A549 (cell line): ENCODE results near the gene GNG14. TPM values are rescaled to one million over a fixed set of nuclear protein-coding genes. Genes with fewer than 3 reads are reported as not detected.

Experiments
- ATAC-seq, 2 experiments: fragments of 200-7000 bp in 1 of 2; fragments of >200 bp in 1 of 2; cut with Nextera tagmentation in 1 of 2; cut with Tn5 transposase in 1 of 2; 3 replicates each; pipeline versions ENCODE4 v1.8.0 to v1.9.1; 2018 to 2020; ENCODE audit warnings: mild to moderate bottlenecking in 1 of 2, moderate library complexity in 1 of 2
- CTCF ChIA-PET: fragments of 300-600 bp; sonication (Branson Sonifier 250); formaldehyde crosslinking; extraction: SDS; loops from one replicate; lab custom pipeline; 2021; ENCODE audit warnings: antibody characterized with exemption, inconsistent platforms; lab: Yijun Ruan, JAX
- POLR2A ChIA-PET: fragments of 350-600 bp; formaldehyde crosslinking; extraction: SDS; loops from one replicate; lab custom pipeline; 2021; ENCODE audit warnings: antibody characterized with exemption, inconsistent platforms; lab: Yijun Ruan, JAX
- DNase-seq, 2 experiments: peaks; one replicate each; pipeline versions ENCODE4 v3.0.0 to v3.0.0-alpha.2; 2011 to 2016; ENCODE audit warnings: low read depth in 1 of 2, low spot score in 1 of 2
- FAIRE-seq: peaks from 2 replicates; lab custom pipeline; 2011; peaks lifted over from hg19 to GRCh38; lab: Jason Lieb, UNC
- H3K27ac ChIP-seq, 2 experiments: fragments of >200 bp; sonication (Bioruptor Twin); formaldehyde crosslinking; 3 replicates each; pipeline ENCODE4 v1.5.1; 2016 to 2017
- H3K4me1 ChIP-seq: fragments of >200 bp; sonication (Bioruptor Twin); formaldehyde crosslinking; 3 replicates; pipeline ENCODE4 v1.6.1; 2016
- H3K4me2 ChIP-seq: fragments of >200 bp; sonication (Bioruptor Twin); formaldehyde crosslinking; 3 replicates; pipeline ENCODE4 v1.6.1; 2016
- H3K4me3 ChIP-seq: fragments of >200 bp; sonication (Bioruptor Twin); formaldehyde crosslinking; 3 replicates; pipeline ENCODE4 v1.5.1; 2016
- H3K9me3 ChIP-seq: fragments of >200 bp; sonication (Bioruptor Twin); formaldehyde crosslinking; 3 replicates; pipeline ENCODE4 v1.6.1; 2016
- BHLHE40 ChIP-seq: IDR thresholded peaks from 2 replicates; pipeline ENCODE4 v1.6.1; 2012; ENCODE audit warnings: low read depth, low read length, inconsistent platforms
- CBX2 ChIP-seq: fragments of 200-600 bp; sonication (generic); IDR thresholded peaks from 2 replicates; pipeline ENCODE4 v1.6.1; 2016; ENCODE audit warnings: low read depth, mild to moderate bottlenecking, borderline replicate concordance
- CBX8 ChIP-seq: fragments of 200-600 bp; sonication (generic); IDR thresholded peaks from 2 replicates; pipeline ENCODE4 v1.6.1; 2016
- CEBPB ChIP-seq, 2 experiments: fragments of >200 bp in 1 of 2; sonication (Bioruptor Twin) in 1 of 2; formaldehyde crosslinking in 1 of 2; IDR thresholded peaks; 2 replicates each; pipeline ENCODE4 v1.6.1; 2012 to 2016
- CHD4 ChIP-seq: fragments of 200-600 bp; sonication (generic); IDR thresholded peaks from 2 replicates; pipeline ENCODE4 v1.6.1; 2016; ENCODE audit warnings: antibody characterized with exemption, mild to moderate bottlenecking, borderline replicate concordance
- EHF ChIP-seq: fragments of 250-450 bp; sonication (Bioruptor Pico); IDR thresholded peaks from 2 replicates; pipeline ENCODE4 v1.5.0; 2020; ENCODE audit warnings: mild to moderate bottlenecking
- EHMT2 ChIP-seq: fragments of 200-600 bp; sonication (generic); IDR thresholded peaks from 2 replicates; pipeline ENCODE4 v1.6.1; 2016; ENCODE audit warnings: antibody characterized with exemption, low read depth, mild to moderate bottlenecking, moderate library complexity
- ESRRA ChIP-seq: fragments of 150-350 bp; IDR thresholded peaks from 2 replicates; pipeline ENCODE4 v1.6.1; 2014; ENCODE audit warnings: mild to moderate bottlenecking, low read length, borderline replicate concordance
- HDAC2 ChIP-seq: fragments of 200-600 bp; sonication (generic); IDR thresholded peaks from 2 replicates; pipeline ENCODE4 v1.6.1; 2016
- HEYL ChIP-seq: fragments of 250-450 bp; sonication (Bioruptor Pico); IDR thresholded peaks from 2 replicates; pipeline ENCODE4 v1.8.0; 2021; ENCODE audit warnings: mild to moderate bottlenecking, moderate library complexity
- HOXB13 ChIP-seq: fragments of 250-450 bp; sonication (Bioruptor Pico); IDR thresholded peaks from 2 replicates; pipeline ENCODE4 v1.5.0; 2020; ENCODE audit warnings: low read depth, mild to moderate bottlenecking, moderate library complexity
- JUN ChIP-seq, 2 experiments: fragments of >200 bp; sonication (Bioruptor Twin); formaldehyde crosslinking; IDR thresholded peaks; 2 replicates in 1 of 2; 3 replicates in 1 of 2; pipeline ENCODE4 v1.6.1; 2016 to 2017
- JUNB ChIP-seq: fragments of >200 bp; sonication (Bioruptor Twin); formaldehyde crosslinking; IDR thresholded peaks from 2 replicates; pipeline ENCODE4 v1.6.1; 2016
- KDM1A ChIP-seq: fragments of 200-600 bp; sonication (generic); IDR thresholded peaks from 2 replicates; pipeline ENCODE4 v1.6.1; 2016; ENCODE audit warnings: low read depth, mild to moderate bottlenecking
- MYC ChIP-seq: IDR thresholded peaks from 2 replicates; pipeline ENCODE4 v1.6.1; 2012; ENCODE audit warnings: mild to moderate bottlenecking, inconsistent platforms, low read length, improper control_type of control experiment, borderline replicate concordance
- POLR2AphosphoS2 ChIP-seq: conservative IDR thresholded peaks from 2 replicates; pipeline ENCODE4 v1.6.1; 2012; ENCODE audit warnings: low read length, improper control_type of control experiment, inconsistent platforms
- RAD21 ChIP-seq, 2 experiments: fragments of >200 bp in 1 of 2; sonication (Bioruptor Twin) in 1 of 2; formaldehyde crosslinking in 1 of 2; IDR thresholded peaks in 1 of 2; conservative IDR thresholded peaks in 1 of 2; 2 replicates in 1 of 2; 3 replicates in 1 of 2; pipeline ENCODE4 v1.6.1; 2012 to 2018; ENCODE audit warnings: inconsistent platforms in 1 of 2
- SMC3 ChIP-seq: fragments of >200 bp; sonication (Bioruptor Twin); formaldehyde crosslinking; IDR thresholded peaks from 3 replicates; pipeline ENCODE4 v1.6.1; 2018; ENCODE audit warnings: inconsistent platforms
- TP53 ChIP-seq: fragments of 250-450 bp; sonication (Bioruptor Pico); IDR thresholded peaks from 2 replicates; pipeline ENCODE4 v1.5.0; 2021; ENCODE audit warnings: mild to moderate bottlenecking, moderate library complexity
- USF2 ChIP-seq: fragments of 450-650 bp; IDR thresholded peaks from 2 replicates; pipeline ENCODE4 v1.6.1; 2014; ENCODE audit warnings: antibody characterized with exemption
- ZC3H11A ChIP-seq: fragments of 450-650 bp; IDR thresholded peaks from 2 replicates; pipeline ENCODE4 v1.6.1; 2014; ENCODE audit warnings: antibody characterized with exemption, mild to moderate bottlenecking
- WGBS: methylation state at CpG from one replicate; pipeline ENCODE4 v1.1.6; 2017; ENCODE audit errors: missing lambda C conversion rate; 5-methylcytosine and 5-hydroxymethylcytosine counted together
- polyA plus RNA-seq, 4 experiments: library from polyadenylated mRNA; depleted of rRNA in 3 of 4; stranded (reverse); fragments of >200 nt; fragmentation: RNase III in 1 of 4; extraction: RNeasy Plus Mini Kit Qiagen cat#74134 plus additional on column Dnase treatment in 1 of 4; gene quantifications; 2 replicates in 3 of 4; 3 replicates in 1 of 4; pipeline ENCODE4 v1.2.3, GENCODE V29; 2011 to 2017
- TF ChIP-seq, protein P1 (sequence below): fragments of >200 bp; sonication (Bioruptor Twin); formaldehyde crosslinking; IDR thresholded peaks from 2 replicates; pipeline ENCODE4 v1.6.1; 2016
- TF ChIP-seq, protein P2 (sequence below): fragments of 250-450 bp; sonication (Bioruptor Pico); IDR thresholded peaks from 2 replicates; pipeline ENCODE4 v1.5.0; 2020; ENCODE audit warnings: low read depth, mild to moderate bottlenecking, moderate library complexity
- TF ChIP-seq, protein P3 (sequence below): fragments of 250-450 bp; sonication (Bioruptor Pico); IDR thresholded peaks from 2 replicates; pipeline ENCODE4 v1.5.0; 2021; ENCODE audit warnings: mild to moderate bottlenecking, moderate library complexity, borderline replicate concordance

GNG14 gene
- polyA plus RNA-seq, 2 of the 4 experiments (the other 2 are of a cell fraction), result not detected

- peaks cover 5% of the 10 kb centered on the region; the same call in 1 of the 3 replicates for H3K9me3 ChIP-seq
- H3K4me3 ChIP-seq, result no peak overlapping the region
- H3K27ac ChIP-seq, result no peak overlapping the region
- ATAC-seq (no peak), DNase-seq (no peak), FAIRE-seq (no peak)
- no peak overlapping the region for H3K4me2 ChIP-seq
- H3K4me1 ChIP-seq, result no peaks in the 10 kb centered on the region
- TF ChIP-seq JUNB (no peak), CEBPB (IDR thresholded peaks at IDR 0.05) (no peak), HEYL (no peak), MYC (no peak), POLR2AphosphoS2 (no peak), EHMT2 (no peak), BHLHE40 (no peak), ZC3H11A (no peak), HOXB13 (CRISPR knock-in tag) (no peak)
- TF ChIP-seq, protein P1, sequence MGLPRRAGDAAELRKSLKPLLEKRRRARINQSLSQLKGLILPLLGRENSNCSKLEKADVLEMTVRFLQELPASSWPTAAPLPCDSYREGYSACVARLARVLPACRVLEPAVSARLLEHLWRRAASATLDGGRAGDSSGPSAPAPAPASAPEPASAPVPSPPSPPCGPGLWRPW, result no peak
- WGBS, result 66% methylated on average over 11 of the region's 29 CpGs
- ChIA-PET POLR2A (no interaction called here), CTCF (no interaction called here)
Observed at GRCh38 chr19:12648088-12648487, 39.7 kb upstream of the GNG14 start.

GRCh38 chr19:12649941-12650340, 37.9 kb upstream of the GNG14 start:
- 95% methylated on average over 6 of the region's 10 CpGs for WGBS
- DNase-seq (no peak), FAIRE-seq (no peak), ATAC-seq (no peak)
- no peak overlapping the region for H3K4me3 ChIP-seq
- no peaks in the 10 kb centered on the region for H3K4me1 ChIP-seq
- no peak overlapping the region for H3K4me2 ChIP-seq
- H3K27ac ChIP-seq, result no peak overlapping the region
- peaks cover 5% of the 10 kb centered on the region; the same call in 1 of the 3 replicates for H3K9me3 ChIP-seq
- CTCF ChIA-PET, result interaction anchor here (0.7 kb wide), 1 partner anchor 855 kb away, joined by 3 read pairs; no protein-coding TSS in a partner anchor
- TF ChIP-seq JUN (IDR thresholded peaks at IDR 0.05) (no peak), KDM1A (no peak), JUNB (no peak), CBX2 (no peak), TP53 (CRISPR knock-in tag) (no peak), RAD21 (conservative IDR thresholded peaks at IDR 0.05 in 1 of 2, IDR thresholded peaks at IDR 0.05 in 1 of 2) (no peak), CBX8 (no peak), SMC3 (no peak), HOXB13 (CRISPR knock-in tag) (no peak), ESRRA (no peak), HDAC2 (no peak), HEYL (no peak), CHD4 (no peak), ZC3H11A (no peak), USF2 (no peak), EHF (CRISPR knock-in tag) (no peak)
- TF ChIP-seq, protein P2, sequence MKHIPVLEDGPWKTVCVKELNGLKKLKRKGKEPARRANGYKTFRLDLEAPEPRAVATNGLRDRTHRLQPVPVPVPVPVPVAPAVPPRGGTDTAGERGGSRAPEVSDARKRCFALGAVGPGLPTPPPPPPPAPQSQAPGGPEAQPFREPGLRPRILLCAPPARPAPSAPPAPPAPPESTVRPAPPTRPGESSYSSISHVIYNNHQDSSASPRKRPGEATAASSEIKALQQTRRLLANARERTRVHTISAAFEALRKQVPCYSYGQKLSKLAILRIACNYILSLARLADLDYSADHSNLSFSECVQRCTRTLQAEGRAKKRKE (CRISPR knock-in tag), result no peak
- TF ChIP-seq, protein P3, sequence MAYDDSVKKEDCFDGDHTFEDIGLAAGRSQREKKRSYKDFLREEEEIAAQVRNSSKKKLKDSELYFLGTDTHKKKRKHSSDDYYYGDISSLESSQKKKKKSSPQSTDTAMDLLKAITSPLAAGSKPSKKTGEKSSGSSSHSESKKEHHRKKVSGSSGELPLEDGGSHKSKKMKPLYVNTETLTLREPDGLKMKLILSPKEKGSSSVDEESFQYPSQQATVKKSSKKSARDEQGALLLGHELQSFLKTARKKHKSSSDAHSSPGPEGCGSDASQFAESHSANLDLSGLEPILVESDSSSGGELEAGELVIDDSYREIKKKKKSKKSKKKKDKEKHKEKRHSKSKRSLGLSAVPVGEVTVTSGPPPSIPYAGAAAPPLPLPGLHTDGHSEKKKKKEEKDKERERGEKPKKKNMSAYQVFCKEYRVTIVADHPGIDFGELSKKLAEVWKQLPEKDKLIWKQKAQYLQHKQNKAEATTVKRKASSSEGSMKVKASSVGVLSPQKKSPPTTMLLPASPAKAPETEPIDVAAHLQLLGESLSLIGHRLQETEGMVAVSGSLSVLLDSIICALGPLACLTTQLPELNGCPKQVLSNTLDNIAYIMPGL (CRISPR knock-in tag), result no peak
- POLR2A ChIA-PET, result no interaction called here
